ENCODE measurements around the gene MVB12B.
A peak's percentile ranks its signal among the peaks of the same experiment; 100 is the strongest.

MVB12B gene

GRCh38 chr9:126439883-126440653, 113.4 kb downstream of the MVB12B start:
- Histone ChIP-seq H3K4me1 (ENCODE audit: insufficient read depth, insufficient read length) (no peaks in the 10 kb centered on the region), H3K27me3 (ENCODE audit: insufficient read depth, insufficient read length) (no peaks in the 10 kb centered on the region), H3K9ac (ENCODE audit: insufficient read length, low read depth) (peak overlapping the region; percentile 36), H3K9me3 (ENCODE audit: insufficient read depth, low read length) (no peaks in the 10 kb centered on the region), H3K4me3 (ENCODE audit: insufficient read length, low read depth) (no peak overlapping the region), H3K36me3 (ENCODE audit: insufficient read depth, insufficient read length, low read length) (no peaks in the 10 kb centered on the region)
- TF ChIP-seq SUZ12 (IDR thresholded peaks at IDR 0.05; ENCODE audit: extremely low read depth, insufficient read depth, insufficient read length) (no peak), ZNF274 (IDR thresholded peaks at IDR 0.05; ENCODE audit: low read depth, low read length) (no peak)
- DNase-seq (ENCODE audit: low read depth, low spot score), result no peak

GRCh38 chr9:126440940-126441339, 114.3 kb downstream of the MVB12B start:
- Histone ChIP-seq H3K4me1 (ENCODE audit: insufficient read depth, insufficient read length) (no peaks in the 10 kb centered on the region), H3K4me3 (ENCODE audit: insufficient read length, low read depth) (no peak overlapping the region), H3K36me3 (ENCODE audit: insufficient read depth, insufficient read length, low read length) (no peaks in the 10 kb centered on the region), H3K9me3 (ENCODE audit: insufficient read depth, low read length) (no peaks in the 10 kb centered on the region), H3K9ac (ENCODE audit: insufficient read length, low read depth) (no peak overlapping the region), H3K27me3 (ENCODE audit: insufficient read depth, insufficient read length) (no peaks in the 10 kb centered on the region)
- TF ChIP-seq YY1 (IDR thresholded peaks at IDR 0.05; ENCODE audit: insufficient read depth, insufficient read length) (no peak), ZNF274 (IDR thresholded peaks at IDR 0.05; ENCODE audit: low read depth, low read length) (no peak), SUZ12 (IDR thresholded peaks at IDR 0.05; ENCODE audit: extremely low read depth, insufficient read depth, insufficient read length) (no peak)
- DNase-seq (ENCODE audit: low read depth, low spot score), result peak; percentile 28

GRCh38 chr9:126442636-126443035, 116.0 kb downstream of the MVB12B start:
- H3K4me1 ChIP-seq (ENCODE audit: insufficient read depth, insufficient read length), result no peaks in the 10 kb centered on the region
- H3K36me3 ChIP-seq (ENCODE audit: insufficient read depth, insufficient read length, low read length), result no peaks in the 10 kb centered on the region
- no peak overlapping the region for H3K9ac ChIP-seq (ENCODE audit: insufficient read length, low read depth)
- H3K9me3 ChIP-seq (ENCODE audit: insufficient read depth, low read length), result no peaks in the 10 kb centered on the region
- no peak overlapping the region for H3K4me3 ChIP-seq (ENCODE audit: insufficient read length, low read depth)
- TF ChIP-seq ZNF274 (IDR thresholded peaks at IDR 0.05; ENCODE audit: low read depth, low read length), result no peak
- TF ChIP-seq YY1 (IDR thresholded peaks at IDR 0.05; ENCODE audit: insufficient read depth, insufficient read length), result no peak
- TF ChIP-seq SUZ12 (IDR thresholded peaks at IDR 0.05; ENCODE audit: extremely low read depth, insufficient read depth, insufficient read length), result no peak
- DNase-seq (ENCODE audit: low read depth, low spot score), result no peak
- H3K27me3 ChIP-seq (ENCODE audit: insufficient read depth, insufficient read length), result no peaks in the 10 kb centered on the region

GRCh38 chr9:126443144-126443543, 116.5 kb downstream of the MVB12B start:
- DNase-seq (ENCODE audit: low read depth, low spot score), result no peak
- Histone ChIP-seq H3K9me3 (ENCODE audit: insufficient read depth, low read length) (no peaks in the 10 kb centered on the region), H3K4me3 (ENCODE audit: insufficient read length, low read depth) (no peak overlapping the region), H3K9ac (ENCODE audit: insufficient read length, low read depth) (no peak overlapping the region), H3K4me1 (ENCODE audit: insufficient read depth, insufficient read length) (no peaks in the 10 kb centered on the region), H3K27me3 (ENCODE audit: insufficient read depth, insufficient read length) (no peaks in the 10 kb centered on the region), H3K36me3 (ENCODE audit: insufficient read depth, insufficient read length, low read length) (no peaks in the 10 kb centered on the region)
- TF ChIP-seq YY1 (IDR thresholded peaks at IDR 0.05; ENCODE audit: insufficient read depth, insufficient read length), result no peak
- TF ChIP-seq SUZ12 (IDR thresholded peaks at IDR 0.05; ENCODE audit: extremely low read depth, insufficient read depth, insufficient read length), result no peak
- no peak for TF ChIP-seq ZNF274 (IDR thresholded peaks at IDR 0.05; ENCODE audit: low read depth, low read length)

- peaks cover under 1% of the 10 kb centered on the region for H3K4me1 ChIP-seq (ENCODE audit: insufficient read depth, insufficient read length)
- no peak overlapping the region for H3K4me3 ChIP-seq (ENCODE audit: insufficient read length, low read depth)
- TF ChIP-seq YY1 (IDR thresholded peaks at IDR 0.05; ENCODE audit: insufficient read depth, insufficient read length) (no peak), SUZ12 (IDR thresholded peaks at IDR 0.05; ENCODE audit: extremely low read depth, insufficient read depth, insufficient read length) (no peak), ZNF274 (IDR thresholded peaks at IDR 0.05; ENCODE audit: low read depth, low read length) (no peak)
- H3K36me3 ChIP-seq (ENCODE audit: insufficient read depth, insufficient read length, low read length), result no peaks in the 10 kb centered on the region
- H3K9me3 ChIP-seq (ENCODE audit: insufficient read depth, low read length), result no peaks in the 10 kb centered on the region
- DNase-seq (ENCODE audit: low read depth, low spot score), result no peak
- no peaks in the 10 kb centered on the region for H3K27me3 ChIP-seq (ENCODE audit: insufficient read depth, insufficient read length)
- H3K9ac ChIP-seq (ENCODE audit: insufficient read length, low read depth), result no peak overlapping the region
Measured at GRCh38 chr9:126448136-126448535, 121.5 kb downstream of the MVB12B start.

GRCh38 chr9:126448865-126449577, 122.4 kb downstream of the MVB12B start:
- TF ChIP-seq YY1 (IDR thresholded peaks at IDR 0.05; ENCODE audit: insufficient read depth, insufficient read length) (no peak), ZNF274 (IDR thresholded peaks at IDR 0.05; ENCODE audit: low read depth, low read length) (no peak), SUZ12 (IDR thresholded peaks at IDR 0.05; ENCODE audit: extremely low read depth, insufficient read depth, insufficient read length) (no peak)

More at GRCh38 chr9:126448865-126449577, 122.4 kb downstream of the MVB12B start:
- no peaks in the 10 kb centered on the region for H3K36me3 ChIP-seq (ENCODE audit: insufficient read depth, insufficient read length, low read length)
- H3K4me1 ChIP-seq (ENCODE audit: insufficient read depth, insufficient read length), result peaks cover 8% of the 10 kb centered on the region
- no peaks in the 10 kb centered on the region for H3K27me3 ChIP-seq (ENCODE audit: insufficient read depth, insufficient read length)
- H3K9ac ChIP-seq (ENCODE audit: insufficient read length, low read depth), result no peak overlapping the region
- DNase-seq (ENCODE audit: low read depth, low spot score), result no peak
- no peaks in the 10 kb centered on the region for H3K9me3 ChIP-seq (ENCODE audit: insufficient read depth, low read length)
- no peak overlapping the region for H3K4me3 ChIP-seq (ENCODE audit: insufficient read length, low read depth)
